ENCODE data around the gene C2orf76. TPM values are rescaled to one million over a fixed set of nuclear protein-coding genes. Genes with fewer than 3 reads are reported as not detected.

Gene C2orf76
- total RNA-seq, 1 experiment from 2014 or later: 5.7 TPM

- Histone ChIP-seq H2BK120ac (ENCODE audit: low read depth, low read length, poor library complexity, severe bottlenecking) (no peak overlapping the region), H2BK5ac (ENCODE audit: insufficient read length, low read length) (no peak overlapping the region), H2AK5ac (ENCODE audit: insufficient read length, low read length) (no peak overlapping the region), H3K9me3 (ENCODE audit: control insufficient read depth, low read depth, low read length) (no peaks in the 10 kb centered on the region), H4K20me1 (ENCODE audit: control insufficient read depth, insufficient read depth, insufficient read length) (no peaks in the 10 kb centered on the region), H3K27me3 (ENCODE audit: insufficient read depth, low read length) (no peaks in the 10 kb centered on the region), H3K23ac (ENCODE audit: insufficient read length, low read depth, low read length) (no peak overlapping the region), H3T11ph (ENCODE audit: low read length) (no peak overlapping the region), H3K27ac (ENCODE audit: insufficient read length, low read depth, low read length) (no peak overlapping the region), H3K9ac (ENCODE audit: extremely low read depth, insufficient read length, low read length) (no peak overlapping the region), H4K8ac (replicated peaks; ENCODE audit: insufficient read length, low read depth, low read length) (no peak overlapping the region), H3K79me1 (ENCODE audit: insufficient read depth, low read depth, low read length, poor library complexity, severe bottlenecking) (no peaks in the 10 kb centered on the region), H2AFZ (ENCODE audit: low read length) (no peak overlapping the region), H4K5ac (ENCODE audit: insufficient read length, low read depth, low read length) (no peak overlapping the region), H3K56ac (ENCODE audit: insufficient read length, low read depth, low read length) (no peak overlapping the region), H3K23me2 (ENCODE audit: insufficient read length, low read depth, low read length, poor library complexity, severe bottlenecking) (no peaks in the 10 kb centered on the region), H2BK12ac (ENCODE audit: insufficient read length, low read depth, low read length) (no peak overlapping the region), H3K4me2 (ENCODE audit: insufficient read depth, insufficient read length, low read length) (no peak overlapping the region), H2BK15ac (ENCODE audit: low read depth, low read length) (no peak overlapping the region), H3K4ac (ENCODE audit: low read depth, low read length) (no peak overlapping the region), H3K14ac (ENCODE audit: insufficient read depth, low read length) (no peak overlapping the region), H2BK20ac (ENCODE audit: low read depth, low read length, poor library complexity, severe bottlenecking) (no peak overlapping the region), H3K79me2 (ENCODE audit: insufficient read depth, low read length) (no peaks in the 10 kb centered on the region), H4K91ac (ENCODE audit: insufficient read length, low read depth, low read length) (no peak overlapping the region), H3K4me1 (ENCODE audit: insufficient read depth, low read length) (no peaks in the 10 kb centered on the region), H3K18ac (ENCODE audit: insufficient read length, low read depth, low read length) (no peak overlapping the region)
- no peaks in the 10 kb centered on the region for H3K36me3 Mint-ChIP-seq (ENCODE audit: insufficient read depth in 1 of 3, low read depth in 3 of 3)
- no peaks in the 10 kb centered on the region for H3K9me3 Mint-ChIP-seq
- no peak for TF ChIP-seq CTCF (conservative IDR thresholded peaks at IDR 0.05)
- H3K27me3 Mint-ChIP-seq (ENCODE audit: low read depth): no peaks in the 10 kb centered on the region
- no peak overlapping the region for H3K27ac Mint-ChIP-seq
- WGBS (ENCODE audit: extremely low coverage, insufficient read length, low lambda C conversion rate): no CpG with 5 or more reads among the region's 2 CpGs
- no peak overlapping the region for H3K4me3 Mint-ChIP-seq
- DNase-seq: no peak
- no peaks in the 10 kb centered on the region for H3K4me1 Mint-ChIP-seq
Measured at GRCh38 chr2:119337749-119338148, 28.9 kb downstream of the C2orf76 start.

All from H9 (cell line).